ENCODE measurements around the gene HOXD12.

HOXD12 gene

DNA sequence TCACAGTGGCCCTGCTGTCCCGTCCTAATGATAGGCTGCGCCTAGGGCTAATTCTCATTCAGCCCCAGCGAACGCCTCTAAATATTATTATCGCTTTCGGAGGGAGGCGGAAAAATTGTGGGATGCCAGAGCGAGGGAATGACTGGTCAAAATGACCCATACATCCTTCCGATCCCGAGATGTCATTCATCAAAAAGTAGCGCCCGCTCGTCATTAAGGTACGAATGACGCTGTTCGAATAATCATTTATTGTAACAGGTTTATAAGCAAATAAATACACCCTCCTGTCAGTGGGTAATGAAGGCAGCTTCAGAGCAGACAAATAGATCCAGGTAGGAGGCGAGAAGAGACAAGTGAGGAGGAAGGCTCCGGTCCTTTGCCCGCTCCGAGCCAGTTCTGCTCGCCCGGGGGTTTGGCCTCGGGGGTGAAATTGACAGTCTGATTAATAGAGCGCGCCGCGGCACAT lies 15.8 kb upstream of the HOXD12 start, which contains the start of gene EVX2:
Gene EVX2, minus strand, starts transcription at position 167 of the 466 bp plus-strand sequence. CDS start 186 bp downstream, outside the sequence.
- TF ChIP-seq, protein P1, sequence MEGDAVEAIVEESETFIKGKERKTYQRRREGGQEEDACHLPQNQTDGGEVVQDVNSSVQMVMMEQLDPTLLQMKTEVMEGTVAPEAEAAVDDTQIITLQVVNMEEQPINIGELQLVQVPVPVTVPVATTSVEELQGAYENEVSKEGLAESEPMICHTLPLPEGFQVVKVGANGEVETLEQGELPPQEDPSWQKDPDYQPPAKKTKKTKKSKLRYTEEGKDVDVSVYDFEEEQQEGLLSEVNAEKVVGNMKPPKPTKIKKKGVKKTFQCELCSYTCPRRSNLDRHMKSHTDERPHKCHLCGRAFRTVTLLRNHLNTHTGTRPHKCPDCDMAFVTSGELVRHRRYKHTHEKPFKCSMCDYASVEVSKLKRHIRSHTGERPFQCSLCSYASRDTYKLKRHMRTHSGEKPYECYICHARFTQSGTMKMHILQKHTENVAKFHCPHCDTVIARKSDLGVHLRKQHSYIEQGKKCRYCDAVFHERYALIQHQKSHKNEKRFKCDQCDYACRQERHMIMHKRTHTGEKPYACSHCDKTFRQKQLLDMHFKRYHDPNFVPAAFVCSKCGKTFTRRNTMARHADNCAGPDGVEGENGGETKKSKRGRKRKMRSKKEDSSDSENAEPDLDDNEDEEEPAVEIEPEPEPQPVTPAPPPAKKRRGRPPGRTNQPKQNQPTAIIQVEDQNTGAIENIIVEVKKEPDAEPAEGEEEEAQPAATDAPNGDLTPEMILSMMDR (IDR thresholded peaks at IDR 0.05; ENCODE audit: low read depth, low read length, poor library complexity, severe bottlenecking), result no peak
- TF ChIP-seq EZH2phosphoT487 (IDR thresholded peaks at IDR 0.05; ENCODE audit: borderline replicate concordance, low read length), result no peak
- H4K20me1 ChIP-seq (ENCODE audit: control insufficient read depth, insufficient read depth, low read depth, low read length), result no peaks in the 10 kb centered on the region
- no peak within 1 kb of the TSS for H3K27ac ChIP-seq (ENCODE audit: low read depth, low read length)
- H3K4me2 ChIP-seq (ENCODE audit: low read length), result no peak within 1 kb of the TSS
- H3K9me2 ChIP-seq (replicated peaks; ENCODE audit: control insufficient read depth, low read length), result no peaks in the 10 kb centered on the region
- H3F3A ChIP-seq (ENCODE audit: control insufficient read depth, insufficient read depth), result no peaks in the 10 kb centered on the region
- H3K4me3 ChIP-seq (ENCODE audit: low read length), result no peak within 1 kb of the TSS
- H3K4me1 ChIP-seq (ENCODE audit: control insufficient read depth, low read length), result no peaks in the 10 kb centered on the region
- H3K36me3 ChIP-seq (ENCODE audit: control insufficient read depth, low read length), result no peaks in the 10 kb centered on the region
- peaks cover 6% of the 10 kb centered on the region; the same call in 1 of the 2 replicates for H3K9me3 ChIP-seq (ENCODE audit: control insufficient read depth, insufficient read depth, low read length)
- H3K27me3 ChIP-seq (ENCODE audit: control insufficient read depth, low read length), result peaks cover 9% of the 10 kb centered on the region
- no peaks in the 10 kb centered on the region for H3K79me2 ChIP-seq (ENCODE audit: control insufficient read depth, low read length)

DNA sequence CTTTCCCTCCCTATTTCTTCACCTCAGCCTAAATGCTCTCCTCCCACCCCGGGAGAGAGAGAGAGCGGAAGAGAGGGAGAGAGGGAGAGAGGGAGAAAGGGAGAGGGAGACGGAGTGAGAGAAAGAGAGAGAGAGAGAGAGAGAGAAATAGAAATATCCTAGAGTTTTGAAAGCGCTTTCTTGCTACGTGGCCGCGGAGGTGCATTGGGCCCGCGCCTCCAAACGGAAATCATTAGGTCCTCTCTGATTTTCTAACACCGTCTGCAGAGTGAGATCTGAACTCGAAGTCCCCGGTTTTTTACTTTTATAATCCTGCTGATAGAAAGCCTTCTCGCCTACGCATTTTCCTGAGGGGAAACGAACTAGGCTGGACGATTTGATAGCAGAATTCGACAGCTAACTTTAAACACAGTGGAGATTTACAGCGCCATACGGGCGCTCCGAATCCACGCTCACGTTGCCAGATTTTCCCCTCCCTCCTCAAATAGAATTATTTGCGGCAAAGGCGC lies 14.9 kb upstream of the HOXD12 start:
- Histone ChIP-seq H3K36me3 (ENCODE audit: control insufficient read depth, low read length) (no peaks in the 10 kb centered on the region), H3F3A (ENCODE audit: control insufficient read depth, insufficient read depth) (no peaks in the 10 kb centered on the region), H3K27me3 (ENCODE audit: control insufficient read depth, low read length) (peaks cover 17% of the 10 kb centered on the region), H3K27ac (ENCODE audit: low read depth, low read length) (no peak overlapping the region), H3K9me2 (replicated peaks; ENCODE audit: control insufficient read depth, low read length) (no peaks in the 10 kb centered on the region), H3K4me1 (ENCODE audit: control insufficient read depth, low read length) (no peaks in the 10 kb centered on the region), H3K4me3 (ENCODE audit: low read length) (no peak overlapping the region), H3K9me3 (ENCODE audit: control insufficient read depth, insufficient read depth, low read length) (peaks cover 6% of the 10 kb centered on the region; the same call in 1 of the 2 replicates), H3K4me2 (ENCODE audit: low read length) (no peak overlapping the region), H4K20me1 (ENCODE audit: control insufficient read depth, insufficient read depth, low read depth, low read length) (no peaks in the 10 kb centered on the region), H3K79me2 (ENCODE audit: control insufficient read depth, low read length) (no peaks in the 10 kb centered on the region)
- TF ChIP-seq, protein P1 (IDR thresholded peaks at IDR 0.05; ENCODE audit: low read depth, low read length, poor library complexity, severe bottlenecking), result no peak
- TF ChIP-seq EZH2phosphoT487 (IDR thresholded peaks at IDR 0.05; ENCODE audit: borderline replicate concordance, low read length), result no peak

DNA sequence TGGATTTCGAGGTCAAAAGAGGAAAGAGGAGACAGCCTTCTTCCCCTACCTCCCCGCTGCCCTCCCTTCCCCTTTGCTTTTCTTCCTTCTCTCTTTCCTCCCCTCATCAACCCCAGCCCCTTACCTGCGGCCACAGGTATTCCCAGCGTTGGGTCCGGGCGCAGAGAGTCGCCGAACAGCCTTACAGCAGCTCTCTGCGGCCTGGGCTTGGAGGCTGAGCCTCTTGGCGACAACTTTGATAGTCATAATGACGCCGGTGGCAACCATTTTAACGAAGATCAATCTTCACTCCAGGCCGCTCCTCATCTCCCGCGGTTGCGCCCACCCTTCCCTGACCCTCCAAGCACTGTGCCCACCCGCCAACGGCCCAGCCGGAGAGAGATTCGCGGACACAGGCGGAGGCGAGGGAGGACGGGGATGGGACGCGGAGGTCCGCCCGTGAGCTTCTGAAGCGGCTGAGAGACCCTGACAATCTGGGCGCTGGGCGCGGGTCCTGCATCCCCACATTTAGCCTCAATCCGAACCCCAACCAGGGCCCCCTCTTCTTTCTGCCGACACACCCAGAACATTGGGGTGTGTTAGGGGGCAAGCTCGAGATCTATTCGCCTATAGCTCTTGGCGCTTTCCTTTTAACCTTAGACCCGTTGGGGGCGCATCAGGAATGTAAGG lies 14.3 kb upstream of the HOXD12 start:
- Histone ChIP-seq H3K27ac (ENCODE audit: low read depth, low read length) (no peak overlapping the region), H3K36me3 (ENCODE audit: control insufficient read depth, low read length) (no peaks in the 10 kb centered on the region), H3F3A (ENCODE audit: control insufficient read depth, insufficient read depth) (no peaks in the 10 kb centered on the region), H3K27me3 (ENCODE audit: control insufficient read depth, low read length) (peaks cover 23% of the 10 kb centered on the region), H3K9me3 (ENCODE audit: control insufficient read depth, insufficient read depth, low read length) (peaks cover 6% of the 10 kb centered on the region; the same call in 1 of the 2 replicates), H3K4me2 (ENCODE audit: low read length) (no peak overlapping the region), H3K4me3 (ENCODE audit: low read length) (no peak overlapping the region), H3K79me2 (ENCODE audit: control insufficient read depth, low read length) (no peaks in the 10 kb centered on the region), H3K4me1 (ENCODE audit: control insufficient read depth, low read length) (no peaks in the 10 kb centered on the region), H3K9me2 (replicated peaks; ENCODE audit: control insufficient read depth, low read length) (no peaks in the 10 kb centered on the region), H4K20me1 (ENCODE audit: control insufficient read depth, insufficient read depth, low read depth, low read length) (no peaks in the 10 kb centered on the region)
- TF ChIP-seq, protein P1 (IDR thresholded peaks at IDR 0.05; ENCODE audit: low read depth, low read length, poor library complexity, severe bottlenecking), result no peak
- TF ChIP-seq EZH2phosphoT487 (IDR thresholded peaks at IDR 0.05; ENCODE audit: borderline replicate concordance, low read length), result no peak

Data from DOHH2 (cell line).